GM12891 (cell line): Measurements from ENCODE around the gene TCERG1L.

Source experiments
- DNase-seq: peaks from one replicate; pipeline ENCODE4 v3.0.0; 2011; ENCODE audit warnings: low spot score; ENCODE audit not compliant: insufficient read length
- FAIRE-seq: peaks from 2 replicates; lab custom pipeline; 2011; peaks lifted over from hg19 to GRCh38; lab: Jason Lieb, UNC
- PAX5 ChIP-seq: IDR thresholded peaks from 2 replicates; pipeline ENCODE4 v1.6.1; 2011; ENCODE audit warnings: low read length, moderate library complexity, mild to moderate bottlenecking; ENCODE audit not compliant: insufficient read depth, severe bottlenecking
- POLR2A ChIP-seq: IDR thresholded peaks from 2 replicates; pipeline ENCODE4 v1.6.1; 2011; ENCODE audit warnings: low read depth, low read length, control low read depth
- POLR2AphosphoS5 ChIP-seq: IDR thresholded peaks from 2 replicates; pipeline ENCODE4 v1.6.1; 2011; ENCODE audit warnings: low read depth, low read length, control low read depth
- POU2F2 ChIP-seq: IDR thresholded peaks from 2 replicates; pipeline ENCODE4 v1.6.1; 2011; ENCODE audit warnings: low read depth, mild to moderate bottlenecking, control low read depth, low read length, moderate library complexity
- SPI1 ChIP-seq: IDR thresholded peaks from 2 replicates; pipeline ENCODE4 v1.6.1; 2011; ENCODE audit warnings: low read depth, low read length, control low read depth
- TAF1 ChIP-seq: IDR thresholded peaks from 2 replicates; pipeline ENCODE4 v1.6.1; 2011; ENCODE audit warnings: low read depth, low read length, control low read depth

TCERG1L gene

GRCh38 chr10:131273476-131273875 is 38.0 kb downstream of the TCERG1L start:
- TF ChIP-seq PAX5 (no peak), TAF1 (no peak), POLR2A (no peak), POLR2AphosphoS5 (no peak), SPI1 (no peak), POU2F2 (no peak)
- DNase-seq (no peak), FAIRE-seq (no peak)

GRCh38 chr10:131272897-131273451 is 38.5 kb downstream of the TCERG1L start:
- DNase-seq (no peak), FAIRE-seq (no peak)
- TF ChIP-seq TAF1: no peak
- TF ChIP-seq SPI1: no peak
- no peak for TF ChIP-seq POLR2A
- TF ChIP-seq POLR2AphosphoS5: no peak
- no peak for TF ChIP-seq POU2F2
- TF ChIP-seq PAX5: no peak

GRCh38 chr10:131271966-131272365 is 39.6 kb downstream of the TCERG1L start:
- FAIRE-seq (no peak), DNase-seq (no peak)
- TF ChIP-seq PAX5: no peak
- TF ChIP-seq POLR2A: no peak
- no peak for TF ChIP-seq SPI1
- no peak for TF ChIP-seq POLR2AphosphoS5
- no peak for TF ChIP-seq POU2F2
- TF ChIP-seq TAF1: no peak

GRCh38 chr10:131271195-131271880 is 40.2 kb downstream of the TCERG1L start:
- no peak for FAIRE-seq
- DNase-seq: no peak
- TF ChIP-seq POLR2AphosphoS5 (no peak), SPI1 (no peak), PAX5 (no peak), TAF1 (no peak), POLR2A (no peak), POU2F2 (no peak)

GRCh38 chr10:131270461-131271190 is 40.9 kb downstream of the TCERG1L start:
- TF ChIP-seq TAF1 (no peak), PAX5 (no peak), POLR2A (no peak), POLR2AphosphoS5 (no peak), POU2F2 (no peak), SPI1 (no peak)
- no peak for FAIRE-seq
- no peak for DNase-seq

GRCh38 chr10:131269776-131270460 is 41.6 kb downstream of the TCERG1L start:
- DNase-seq (no peak), FAIRE-seq (no peak)
- TF ChIP-seq POLR2A (no peak), POLR2AphosphoS5 (no peak), TAF1 (no peak)

GRCh38 chr10:131267814-131268095 is 43.8 kb downstream of the TCERG1L start:
- FAIRE-seq (no peak), DNase-seq (no peak)
- TF ChIP-seq TAF1: no peak
- no peak for TF ChIP-seq SPI1
- TF ChIP-seq POLR2A: no peak
- TF ChIP-seq POLR2AphosphoS5: no peak

- TF ChIP-seq POLR2A: no peak
- TF ChIP-seq POU2F2: no peak
- no peak for FAIRE-seq
- no peak for DNase-seq
These were observed 44.3 kb downstream of the TCERG1L start for GRCh38 chr10:131266936-131267813.

GRCh38 chr10:131264110-131264788 is 47.3 kb downstream of the TCERG1L start:
- no peak for DNase-seq
- TF ChIP-seq TAF1 (no peak), POU2F2 (no peak), PAX5 (no peak), SPI1 (no peak), POLR2A (no peak), POLR2AphosphoS5 (no peak)
- FAIRE-seq: no peak
